Activated naive CD4-positive, alpha-beta T cell treated with anti-CD3 and anti-CD28 coated beads, Interleukin-2, amount 10 ng/mL, durations not matched to agents 5 hours and 36 hours (primary cell): ENCODE data around the gene REV1. TPM values are rescaled to one million over a fixed set of nuclear protein-coding genes. Genes with fewer than 3 reads are reported as not detected.

Source experiments
- total RNA-seq, 2 experiments: library from RNA; stranded (reverse); gene quantifications; one replicate each; pipeline ENCODE4 v1.2.3, GENCODE V29; 2021

REV1 gene
- total RNA-seq = 10 to 100 TPM; 31.4 to 34.2 TPM

DNA sequence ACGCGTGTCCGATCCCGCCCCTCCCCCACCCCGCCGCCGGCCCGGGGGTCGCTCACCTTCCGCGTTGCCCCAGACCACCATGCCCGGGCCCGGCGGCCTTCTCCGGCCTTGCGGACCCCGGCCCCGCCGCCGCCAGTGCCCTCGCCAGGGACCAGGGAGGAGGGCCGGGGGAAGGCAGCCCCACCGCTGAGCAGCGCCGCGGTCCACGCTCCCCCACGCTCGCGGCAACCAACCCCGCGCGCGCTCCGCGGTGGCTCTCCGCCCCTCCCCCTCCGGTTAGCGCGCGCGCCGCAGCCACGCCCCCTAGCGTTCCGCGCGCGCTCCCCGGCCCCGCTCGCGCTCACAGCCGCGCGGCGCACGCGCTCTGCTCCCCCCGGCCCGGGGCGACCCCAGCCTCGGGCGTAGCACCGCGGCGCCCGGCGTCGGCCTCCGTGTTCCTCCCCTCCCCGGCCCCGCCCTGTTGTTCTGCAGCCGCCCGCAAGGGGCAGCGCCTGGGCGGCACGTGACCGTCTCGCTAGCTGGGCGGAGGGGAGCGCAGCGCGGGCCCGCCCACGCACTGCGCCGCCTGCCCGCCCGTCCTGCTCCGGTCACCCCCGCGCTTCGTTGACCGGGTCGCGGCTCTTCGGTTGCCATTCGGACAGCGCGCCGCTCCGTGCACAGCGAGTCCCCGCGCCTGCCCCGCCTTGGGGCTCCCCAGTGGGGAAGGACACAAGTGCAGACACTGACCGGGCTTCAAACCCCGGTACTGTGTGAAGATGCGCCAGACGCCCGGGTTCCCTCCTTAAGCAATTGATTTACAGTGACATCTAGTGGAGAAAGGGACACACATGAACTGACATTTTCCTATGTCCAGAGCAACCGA, at the start of gene REV1:
Gene REV1 (minus strand): TSS at position 257 of the 862 bp plus-strand sequence. CDS start 25,042 bp downstream, outside the sequence.

Other genes with a start within 250 kb of the REV1 start
- gene LYG2, start 234.4 kb downstream of the REV1 start, total RNA-seq = not detected
- 1 to 10 TPM; 1.2 TPM for gene LYG1, start 188.8 kb downstream of the REV1 start, total RNA-seq
- gene TXNDC9, start 153.7 kb downstream of the REV1 start, total RNA-seq = 10 to 100 TPM; 28.8 to 29.5 TPM
- 10 to 100 TPM; 35.6 to 35.9 TPM for gene EIF5B, start 152.6 kb downstream of the REV1 start, total RNA-seq